Activated CD4-positive, alpha-beta T cell treated with anti-CD3 and anti-CD28 coated beads, Interleukin-10, Interleukin-2, amounts not matched to agents 100 ng/mL and 50 ng/mL, durations not matched to agents 16 hours and 8 hours (primary cell): Measurements from ENCODE around the gene GPRC5A.
"Not testable (repeated sequence)": the region's sequence is repeated elsewhere in the genome, so short reads cannot be mapped to it uniquely, and the experiment has no call there.

Experiments
- DNase-seq: peaks from one replicate; pipeline ENCODE4 v3.0.0-alpha.2; 2020

The GPRC5A gene

DNA sequence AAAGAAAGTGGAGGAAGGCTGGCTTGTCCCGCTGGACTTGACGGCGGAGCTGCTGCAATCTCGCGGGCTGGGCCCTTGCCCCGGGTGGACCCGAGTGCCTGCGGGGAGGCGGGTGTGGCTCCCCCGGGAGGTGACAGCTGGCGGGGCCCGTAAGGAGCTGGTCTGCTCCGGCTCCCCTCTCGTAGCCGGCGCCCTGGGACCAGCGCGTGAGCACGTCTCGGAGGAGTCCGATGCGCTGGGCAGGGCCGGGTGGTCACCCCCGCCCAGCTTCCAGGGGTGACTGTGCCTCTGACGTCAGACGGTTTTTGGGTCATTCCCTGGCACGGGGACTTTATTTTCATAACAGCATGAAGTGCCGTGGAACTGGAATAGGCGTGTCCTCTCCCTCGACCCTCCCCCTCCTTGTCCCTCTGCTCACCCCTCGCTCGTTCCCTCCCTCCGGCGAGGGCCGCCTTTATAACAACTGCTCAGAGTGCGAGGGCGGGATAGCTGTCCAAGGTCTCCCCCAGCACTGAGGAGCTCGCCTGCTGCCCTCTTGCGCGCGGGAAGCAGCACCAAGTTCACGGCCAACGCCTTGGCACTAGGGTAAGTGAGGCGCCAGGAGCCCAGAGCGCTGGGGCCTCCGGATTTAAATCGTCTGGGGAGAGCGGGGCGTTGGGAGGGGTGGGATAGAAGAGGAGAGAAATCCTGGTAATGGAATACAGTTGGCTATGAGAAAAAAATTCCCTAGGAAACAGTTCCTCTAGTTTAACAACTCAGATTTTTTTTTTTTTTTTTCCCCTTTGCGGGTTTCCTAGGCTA lies at the start of gene GPRC5A:
GPRC5A (plus strand) TSS at position 483 of the 801 bp plus-strand sequence. CDS start 16,688 bp downstream, outside the sequence.
- peak; percentile 39 for DNase-seq

- DNase-seq: peak; percentile 20
Measured at GRCh38 chr12:12845794-12846243, 45.5 kb upstream of the GPRC5A start.

DNA sequence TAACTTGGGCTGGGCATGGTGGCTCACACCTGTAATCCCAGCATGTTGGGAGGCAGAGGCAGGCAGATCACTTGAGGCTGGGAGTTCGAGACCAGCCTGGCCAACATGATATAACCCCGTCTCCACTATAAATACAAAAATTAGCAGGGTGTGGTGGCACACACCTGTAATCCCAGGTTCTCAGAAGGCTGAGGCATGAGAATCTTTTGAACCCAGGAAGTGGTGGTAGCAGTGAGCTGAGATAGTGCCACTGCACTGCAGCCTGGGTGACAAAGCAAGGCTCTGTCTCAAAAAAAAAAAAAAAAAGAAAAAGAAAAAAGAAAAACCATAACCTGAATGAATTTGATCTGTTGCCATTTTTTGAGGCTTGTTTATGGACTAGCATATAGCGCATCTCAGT lies 44.6 kb upstream of the GPRC5A start:
- peak; percentile 14 for DNase-seq

GRCh38 chr12:12853435-12853834 lies 37.9 kb upstream of the GPRC5A start:
- DNase-seq: no peak

- no peak for DNase-seq
Measured at GRCh38 chr12:12859690-12860089, 31.7 kb upstream of the GPRC5A start.

- no peak for DNase-seq
Measured at GRCh38 chr12:12864243-12864642, 27.1 kb upstream of the GPRC5A start.

DNA sequence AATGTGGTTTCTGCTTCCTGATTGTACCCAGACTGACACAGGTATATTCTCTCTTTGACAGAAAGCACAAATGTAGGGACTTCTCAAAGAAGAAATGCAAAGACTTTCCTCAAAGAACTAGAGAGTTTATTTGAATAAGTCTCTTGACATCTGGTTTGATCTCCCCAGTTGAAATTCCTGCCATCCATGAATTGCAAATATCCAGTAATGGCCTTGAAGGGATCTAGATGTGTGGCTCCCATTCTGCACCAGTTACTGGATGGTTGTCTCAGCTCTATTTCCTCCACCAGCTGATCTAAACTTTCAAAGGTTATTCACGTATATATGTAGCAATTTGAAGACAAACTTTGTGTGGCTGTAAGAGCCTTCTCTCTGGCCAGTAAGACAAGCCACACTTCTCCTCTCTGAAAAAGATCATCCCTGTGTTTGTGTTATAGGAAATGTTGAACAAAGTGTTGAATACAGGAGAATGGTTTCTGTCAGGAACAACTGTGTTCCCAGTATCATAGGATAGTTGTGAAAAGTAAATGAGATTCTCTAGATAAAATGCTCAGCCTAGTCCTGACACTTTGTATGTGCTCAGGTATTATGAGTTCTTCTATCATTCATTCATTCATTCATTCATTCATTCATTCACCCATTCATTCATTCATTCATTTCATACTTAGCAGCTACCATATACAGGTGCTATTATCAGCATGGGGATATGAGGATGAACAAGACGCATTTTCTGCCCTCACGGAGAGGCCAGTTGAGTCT lies 22.7 kb upstream of the GPRC5A start:
- no peak for DNase-seq

GRCh38 chr12:12870465-12870864 lies 20.9 kb upstream of the GPRC5A start:
- no peak for DNase-seq

DNA sequence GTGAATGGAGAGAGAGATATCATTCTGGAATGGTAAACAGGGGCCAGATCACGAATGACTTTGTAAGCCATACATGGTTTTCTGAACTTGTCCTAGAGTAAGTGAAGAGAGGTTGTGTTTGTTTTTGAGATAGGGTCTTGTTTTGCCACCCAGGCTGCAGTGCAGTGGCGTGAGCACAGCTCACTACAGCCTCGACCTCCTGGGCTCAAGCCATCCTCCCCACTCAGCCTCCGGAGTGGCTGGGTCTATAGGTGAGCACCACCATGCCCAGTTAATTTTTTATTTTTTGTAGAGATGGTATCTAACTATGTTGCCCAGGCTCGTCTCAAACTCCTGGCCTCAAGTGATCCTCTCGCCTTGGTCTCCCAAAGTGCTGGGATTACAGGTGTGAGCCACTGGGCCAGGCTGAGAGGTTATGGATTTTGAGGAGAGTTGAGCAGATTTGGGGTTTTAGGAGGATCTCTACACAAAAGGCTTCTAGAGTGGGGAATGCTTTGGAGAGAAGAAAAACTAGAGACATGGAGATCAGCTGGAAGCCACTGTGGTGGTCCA lies 19.7 kb upstream of the GPRC5A start:
- no peak for DNase-seq

DNA sequence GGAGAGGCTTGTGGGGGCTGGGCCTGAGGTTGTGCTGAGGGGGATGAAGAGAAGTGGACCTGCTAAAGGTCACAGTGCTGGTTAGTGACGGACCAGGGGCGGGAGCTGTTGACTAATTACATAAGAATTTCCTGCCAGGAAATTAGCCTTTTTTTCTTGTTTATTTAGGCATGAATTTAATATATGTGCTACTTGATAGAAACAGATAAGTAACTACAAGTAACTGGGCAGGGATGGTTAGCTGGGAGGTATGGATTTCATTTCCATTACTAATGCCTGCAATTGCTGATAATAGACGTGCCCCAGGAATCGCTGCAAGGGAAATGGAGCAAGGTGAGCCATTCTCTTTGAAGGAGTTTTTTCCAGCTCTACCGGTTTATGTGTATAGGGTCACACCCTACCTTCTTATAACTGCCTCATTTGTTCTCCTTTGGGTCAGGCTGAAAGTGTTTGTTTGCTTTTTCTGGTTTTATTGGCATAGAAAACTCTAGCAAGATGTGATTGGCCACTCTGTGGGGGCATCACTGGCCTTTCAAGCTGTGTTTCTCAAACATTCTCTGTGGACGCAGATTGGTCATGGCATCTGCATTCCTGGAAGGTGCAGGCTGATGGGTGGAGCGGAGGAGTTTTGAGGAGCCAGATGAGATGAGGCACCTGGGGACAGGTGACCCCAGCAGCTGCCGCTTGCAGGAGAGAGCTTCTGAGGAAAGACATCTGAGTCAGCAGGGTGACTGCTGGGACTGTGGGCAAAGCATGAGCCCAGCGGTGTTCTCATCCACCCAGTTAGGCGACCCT lies 19.0 kb upstream of the GPRC5A start:
- no peak for DNase-seq

DNA sequence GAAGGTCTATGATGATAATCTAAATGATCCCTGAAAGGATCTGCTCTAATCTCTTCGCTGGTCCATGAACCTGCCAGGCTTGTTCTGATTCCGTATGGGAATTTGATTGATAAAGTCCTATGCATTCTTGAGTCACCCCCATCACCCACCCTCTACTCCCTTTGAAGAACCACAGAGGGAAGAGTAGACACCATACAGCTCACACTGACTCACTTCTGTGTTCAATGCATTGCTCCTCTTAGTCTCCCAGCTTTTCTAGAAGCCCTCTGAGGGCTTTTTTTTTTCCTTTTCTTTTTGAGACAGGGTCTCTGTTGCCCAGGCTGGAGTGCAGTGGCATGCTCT lies 18.5 kb upstream of the GPRC5A start:
- DNase-seq: no peak

- no peak for DNase-seq
Measured at GRCh38 chr12:12874029-12874428, 17.3 kb upstream of the GPRC5A start.

- DNase-seq: not testable (repeated sequence)
Measured at GRCh38 chr12:12875301-12875700, 16.1 kb upstream of the GPRC5A start.

DNA sequence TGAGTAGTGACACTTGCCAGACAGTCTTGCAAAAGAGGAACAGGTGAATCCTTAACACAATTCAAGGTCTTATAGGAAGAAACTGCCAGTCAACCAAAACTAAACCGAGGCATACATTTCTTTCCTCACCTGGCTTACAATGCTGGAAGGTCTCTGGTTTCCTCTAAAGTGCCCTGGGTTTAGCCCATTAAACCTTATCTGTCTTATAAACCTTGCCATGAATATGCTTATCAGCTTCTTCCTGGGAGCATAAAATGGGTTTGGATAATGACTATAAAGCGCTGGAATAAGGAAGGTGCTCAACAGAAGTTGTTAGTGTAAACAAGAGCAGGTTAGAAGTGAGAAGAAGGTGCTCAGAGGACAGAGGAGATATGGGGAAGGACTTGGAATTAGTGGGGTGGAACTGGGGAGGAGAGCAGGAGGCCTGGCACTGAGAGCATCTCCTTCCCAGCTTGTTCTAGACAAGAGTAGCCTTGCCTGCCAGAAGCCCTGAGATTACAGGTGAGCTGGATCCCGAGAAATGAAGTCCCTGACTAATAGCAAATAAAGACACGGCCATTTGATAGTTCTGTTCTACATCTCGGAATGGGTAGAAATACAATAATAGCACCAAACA lies 14.1 kb upstream of the GPRC5A start:
- no peak for DNase-seq

DNA sequence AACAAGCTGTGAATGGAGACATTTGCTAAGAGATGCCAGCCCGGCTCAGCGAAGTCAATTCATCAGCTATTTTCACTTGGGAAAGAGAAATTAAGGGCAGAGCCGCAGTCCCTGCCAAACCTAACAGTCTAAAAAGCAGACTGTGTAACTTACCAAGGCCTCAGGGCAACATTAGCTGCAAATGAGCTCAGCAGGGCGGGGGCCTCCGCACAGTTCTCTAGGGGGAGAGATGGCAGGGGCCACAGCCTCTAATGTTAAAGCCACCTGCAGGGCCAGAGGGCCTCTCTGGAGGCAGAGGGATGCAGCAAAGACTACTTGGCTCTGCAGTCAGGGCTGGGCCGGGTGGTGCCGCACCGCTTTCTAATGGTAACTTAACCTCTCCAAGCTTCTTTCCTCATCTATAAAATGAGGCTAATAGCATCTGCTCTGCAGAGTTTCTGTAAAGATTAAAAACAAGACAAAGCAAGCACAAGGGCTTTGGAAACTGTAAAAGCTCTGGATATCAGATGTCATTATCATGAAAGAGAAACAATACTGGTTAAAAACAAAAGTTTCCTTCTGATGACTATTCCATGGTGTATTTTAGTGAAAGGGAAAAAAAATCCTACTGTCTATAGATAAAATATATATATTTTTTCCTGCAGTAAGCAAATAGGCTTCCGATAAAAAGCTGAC lies 13.4 kb upstream of the GPRC5A start:
- DNase-seq: no peak

DNA sequence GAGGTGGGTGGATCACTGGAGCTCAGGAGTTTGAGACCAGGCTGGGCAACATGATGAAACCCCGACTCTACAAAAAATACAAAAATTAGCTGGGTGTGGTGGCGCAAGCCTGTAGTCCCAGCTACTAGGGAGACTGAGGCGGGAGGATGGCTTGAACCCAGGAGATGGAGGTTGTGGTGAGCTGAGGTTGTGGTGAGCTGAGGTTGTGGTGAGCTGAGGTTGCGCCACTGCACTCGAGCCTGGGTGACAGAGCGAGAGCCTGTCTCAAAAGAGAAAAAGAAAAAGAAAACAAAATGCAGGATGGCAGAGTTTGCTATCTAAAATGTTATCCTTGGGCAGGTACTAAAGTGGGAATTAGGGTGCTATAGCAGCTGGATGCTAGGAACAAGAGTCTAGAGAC lies 10.8 kb upstream of the GPRC5A start:
- peak; percentile 38 for DNase-seq

- DNase-seq: peak; percentile 8
Measured at GRCh38 chr12:12881151-12881909, 10.0 kb upstream of the GPRC5A start.

- DNase-seq: no peak
Measured at GRCh38 chr12:12882288-12882687, 9.1 kb upstream of the GPRC5A start.

- no peak for DNase-seq
Measured at GRCh38 chr12:12883369-12884001, 7.9 kb upstream of the GPRC5A start.

- no peak for DNase-seq
Measured at GRCh38 chr12:12885096-12885792, 6.1 kb upstream of the GPRC5A start.
